Immature natural killer cell (primary cell): ENCODE results near the gene DNAJC10. TPM values are rescaled to one million over a fixed set of nuclear protein-coding genes. Genes with fewer than 3 reads are reported as not detected.

ENCODE experiments used
- polyA plus RNA-seq, 3 donors: library from polyadenylated mRNA; unstranded; fragments of 300-500 nt; fragmentation: Illumina TruSeq; gene quantifications; one replicate each; pipeline ENCODE4 v1.2.3, GENCODE V29; 2021

DNAJC10 gene
- polyA plus RNA-seq, 3 donors from 2014 or later, result 50.3 to 71.3 (median 62.3) TPM

Other genes with a start within 250 kb of the DNAJC10 start
- gene FRZB, start 150.4 kb downstream of the DNAJC10 start, polyA plus RNA-seq, result not detected